ENCODE measurements around the gene KPNA1.

KPNA1 gene

DNA sequence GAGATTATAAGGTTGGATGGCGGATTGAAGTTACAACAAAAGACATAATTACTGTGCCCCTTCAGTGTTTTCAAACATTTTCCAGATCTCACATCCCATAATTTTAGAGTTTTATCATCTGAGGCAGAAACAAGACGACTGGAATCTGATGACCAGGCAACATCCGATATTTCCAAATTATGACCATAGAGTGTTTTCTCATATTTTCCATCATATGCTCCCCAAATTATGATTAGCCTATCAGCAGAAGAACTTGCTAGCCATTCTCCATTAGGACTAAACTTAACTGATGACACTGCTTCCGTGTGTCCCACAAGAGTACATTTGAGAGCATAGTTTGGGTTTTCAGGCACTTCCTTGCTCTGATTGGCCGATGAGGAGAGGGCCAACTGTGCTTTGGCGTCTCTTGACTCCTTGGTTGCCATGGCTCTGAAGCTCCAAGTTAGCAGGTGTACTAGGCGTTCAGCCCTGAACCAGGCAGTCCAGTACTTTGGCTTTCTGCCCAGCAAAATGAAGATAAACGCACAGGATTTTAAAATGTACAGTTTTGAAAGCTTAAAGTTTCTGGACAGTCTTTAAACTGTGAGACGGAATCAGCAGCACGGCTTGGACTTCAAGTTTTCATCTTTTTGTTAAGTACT, 99.5 kb downstream of the KPNA1 start:
- peak; percentile 20 for DNase-seq (ENCODE audit: low read depth)

DNA sequence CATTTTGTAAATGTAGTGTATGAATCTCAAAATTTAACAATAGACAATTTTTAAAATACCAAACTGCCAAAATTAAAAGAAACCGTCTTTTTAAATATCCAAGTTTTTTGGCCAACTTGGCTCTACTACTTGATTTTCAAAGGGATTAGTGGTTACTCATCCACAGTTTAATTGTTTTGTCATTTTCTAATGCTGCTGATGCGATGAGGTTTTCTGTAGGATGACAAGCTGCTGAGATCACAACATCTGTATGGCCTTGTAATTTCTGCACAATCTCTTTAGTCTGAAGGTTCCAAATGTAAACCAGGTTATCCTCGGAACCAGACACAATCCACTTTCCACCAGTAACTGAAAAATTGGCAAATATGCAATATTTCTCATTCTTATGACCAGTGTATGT, 100.3 kb downstream of the KPNA1 start:
- DNase-seq (ENCODE audit: low read depth) = no peak

DNA sequence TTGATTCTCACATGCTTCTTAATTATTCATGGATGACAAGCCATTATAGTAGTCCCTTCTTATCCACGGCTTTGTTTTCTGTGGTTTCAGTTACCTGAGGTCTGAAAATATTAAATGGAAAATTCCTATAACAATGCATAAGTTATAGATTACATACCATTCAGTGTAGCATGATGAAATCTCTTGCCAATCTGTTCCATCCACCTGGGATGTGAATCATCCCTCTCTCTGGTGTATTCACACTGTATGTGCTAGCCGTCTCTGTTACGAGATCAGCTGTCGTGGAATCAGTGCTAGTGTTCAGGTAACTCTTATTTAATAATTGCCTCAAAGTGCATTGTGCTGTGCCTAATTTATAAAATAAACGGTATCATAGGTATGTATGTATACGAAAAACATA, 104.1 kb downstream of the KPNA1 start:
- DNase-seq (ENCODE audit: low read depth) = no peak

DNA sequence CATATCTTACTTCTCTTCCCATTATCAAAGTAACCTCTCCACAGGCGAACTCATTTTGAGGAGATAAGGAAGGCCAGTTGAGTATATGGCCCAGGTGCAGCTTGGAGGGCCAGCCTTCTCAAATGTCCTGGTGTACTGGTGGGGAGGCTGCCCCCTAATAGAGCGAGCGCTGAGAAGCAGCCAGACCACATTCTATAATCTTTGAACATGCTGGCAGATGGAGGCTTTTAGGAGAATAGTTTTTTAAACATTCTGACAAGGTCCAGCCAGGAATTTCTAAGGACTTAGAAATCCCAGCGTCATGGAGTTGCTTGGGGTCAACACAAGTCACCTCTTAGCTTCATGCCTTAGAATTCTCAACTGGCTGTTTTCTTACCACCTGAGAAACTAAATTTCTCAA, 104.6 kb downstream of the KPNA1 start:
- DNase-seq (ENCODE audit: low read depth) = no peak

DNA sequence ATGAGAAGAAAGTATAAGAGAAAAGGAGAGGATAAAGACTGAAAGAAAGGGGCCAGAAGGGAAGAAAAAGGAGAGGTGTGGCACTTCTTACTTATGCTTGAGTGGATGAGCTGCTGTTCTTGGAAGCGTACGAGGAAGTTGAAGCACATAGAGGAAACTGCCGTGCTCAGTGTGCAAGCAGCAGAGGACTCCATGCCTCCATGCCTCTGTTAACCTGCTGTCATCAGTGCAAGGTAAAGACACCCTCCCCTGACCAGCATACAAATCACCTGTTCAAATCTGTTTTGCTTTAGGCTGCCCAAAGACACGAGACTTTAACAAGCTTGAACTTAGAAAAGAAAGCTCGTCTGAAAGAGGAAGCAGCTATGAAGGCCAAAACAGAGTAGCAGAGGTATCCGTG, 105.3 kb downstream of the KPNA1 start:
- no peak for DNase-seq (ENCODE audit: low read depth)

DNA sequence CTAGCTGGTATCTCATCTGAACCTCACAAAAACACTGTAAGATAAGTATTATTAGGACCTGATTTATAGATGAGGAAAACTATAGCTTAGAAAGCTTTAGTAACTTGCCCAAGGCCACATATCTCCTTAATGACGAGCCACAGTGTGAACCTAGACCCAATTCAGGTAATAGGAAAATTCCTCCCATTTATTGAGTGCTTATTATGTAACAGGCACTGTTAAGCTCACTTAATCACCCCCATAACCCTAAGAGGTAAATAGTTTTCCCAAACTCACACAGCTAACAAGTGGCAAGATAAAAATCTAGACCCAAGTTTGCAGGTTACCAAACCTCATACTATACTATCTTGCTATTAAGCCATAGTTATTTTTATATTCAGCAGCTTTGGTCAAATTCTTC, 106.8 kb downstream of the KPNA1 start:
- DNase-seq (ENCODE audit: low read depth) = no peak

DNA sequence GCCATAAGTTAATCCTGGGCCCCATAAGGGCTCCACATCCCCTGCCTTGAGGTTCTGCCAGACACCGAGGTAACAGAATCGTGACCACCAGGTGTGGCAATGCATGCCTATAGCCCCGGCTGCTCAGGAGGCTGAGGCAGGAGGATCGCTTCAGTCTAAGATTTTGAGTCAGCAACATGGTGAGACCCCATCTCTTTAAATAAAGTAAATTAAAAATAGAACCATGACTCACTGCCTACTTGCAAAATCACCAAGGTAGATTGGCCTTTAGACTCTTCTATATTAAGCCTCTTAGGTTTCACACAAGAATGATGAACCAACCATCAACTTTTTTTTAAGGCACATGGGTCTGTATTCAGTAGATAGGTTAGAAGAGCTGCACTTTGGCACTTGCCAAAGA, 108.5 kb downstream of the KPNA1 start:
- DNase-seq (ENCODE audit: low read depth) = no peak

DNA sequence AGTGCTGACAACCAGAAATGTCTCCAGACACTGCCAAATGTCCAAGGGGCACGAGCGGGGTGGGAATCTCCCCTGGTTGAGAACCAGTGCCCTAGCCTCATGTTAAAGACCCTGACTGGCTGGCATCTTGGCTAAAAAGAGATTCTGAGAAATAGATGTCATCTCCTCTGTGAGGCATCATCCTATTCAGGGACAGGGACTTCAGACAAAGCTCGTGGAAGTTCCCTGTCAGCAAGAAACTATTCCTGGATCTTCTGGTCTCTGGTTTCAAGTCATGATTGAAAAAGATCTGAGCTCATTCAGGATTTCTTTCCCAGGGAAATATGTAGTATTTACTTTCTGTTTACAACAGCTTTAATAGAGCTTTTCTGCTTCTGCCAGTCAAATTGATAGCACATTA, 109.7 kb downstream of the KPNA1 start:
- no peak for DNase-seq (ENCODE audit: low read depth)

DNA sequence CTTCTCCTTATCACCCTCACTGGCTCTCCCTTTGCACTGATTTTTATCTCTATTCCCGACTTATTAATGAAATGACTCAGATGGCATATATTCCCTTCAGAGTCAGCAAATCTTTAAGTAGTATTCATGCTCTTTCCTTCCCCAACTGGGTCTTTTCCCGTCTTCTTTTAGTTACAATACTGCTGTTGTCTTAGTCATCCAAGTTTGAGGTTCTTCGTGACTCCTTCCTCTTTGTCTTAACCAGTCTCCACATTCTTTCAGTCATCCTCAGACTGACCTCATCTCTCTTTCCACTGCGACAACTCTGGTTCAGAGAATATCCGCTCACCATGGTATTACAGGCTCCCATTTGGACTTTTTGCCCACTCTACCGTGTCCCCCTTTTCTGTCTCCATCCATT, 111.2 kb downstream of the KPNA1 start:
- no peak for DNase-seq (ENCODE audit: low read depth)

DNA sequence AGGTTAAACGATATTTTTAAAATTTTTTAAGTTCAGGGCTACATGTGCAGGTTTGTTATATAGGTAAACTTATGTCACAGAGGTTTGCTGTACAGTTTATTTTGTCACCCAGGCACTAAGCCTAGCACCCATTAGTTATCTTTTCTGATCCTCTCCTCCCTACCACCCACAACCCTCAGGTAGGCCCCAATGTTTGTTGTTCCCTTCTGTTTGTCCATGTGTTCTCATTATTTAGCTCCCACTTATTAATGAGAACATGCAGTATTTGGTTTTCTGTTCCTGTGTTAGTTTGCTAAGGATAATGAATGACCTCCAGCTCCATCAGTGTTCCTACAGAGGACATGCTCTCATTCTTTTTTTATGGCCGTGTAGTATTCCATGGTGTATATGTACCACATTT, 115.8 kb downstream of the KPNA1 start:
- no peak for DNase-seq (ENCODE audit: low read depth)

DNA sequence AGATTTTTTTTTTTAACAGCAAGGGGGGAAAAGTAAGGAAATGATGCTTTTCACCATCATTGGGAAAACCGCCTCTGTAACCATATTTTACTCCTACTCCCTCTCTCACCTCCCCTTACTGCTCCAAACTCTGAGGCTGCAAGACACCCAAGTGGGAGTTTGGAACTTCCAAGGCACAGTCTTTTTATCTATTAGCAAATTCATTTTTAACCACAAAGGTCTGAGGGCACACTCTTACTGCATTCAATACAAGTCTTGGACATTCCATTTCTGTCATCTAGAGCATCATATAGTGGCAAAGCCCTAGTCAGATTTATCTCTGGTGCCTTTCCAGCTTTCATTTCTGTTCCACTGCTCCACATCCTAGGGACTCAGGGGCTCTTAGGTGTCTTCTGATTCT, 117.5 kb downstream of the KPNA1 start:
- no peak for DNase-seq (ENCODE audit: low read depth)

DNA sequence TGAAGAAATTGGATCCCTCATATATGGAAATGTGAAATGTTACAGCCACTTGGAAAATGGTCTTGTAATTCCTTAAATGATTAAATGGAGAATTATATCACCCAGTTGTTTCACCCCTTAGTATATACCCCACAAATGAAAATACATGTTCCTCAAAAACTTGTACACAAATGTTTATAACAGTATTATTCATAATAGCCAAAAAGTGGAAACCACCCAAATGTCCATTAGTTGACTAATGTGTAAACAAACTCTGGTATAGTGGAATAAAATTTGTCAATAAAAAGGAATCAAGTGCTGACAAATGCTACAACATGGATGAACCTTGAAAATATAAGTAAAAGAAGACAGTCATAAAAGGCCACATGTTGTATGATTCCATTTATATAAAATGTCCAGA, 118.2 kb downstream of the KPNA1 start:
- DNase-seq (ENCODE audit: low read depth) = no peak

DNA sequence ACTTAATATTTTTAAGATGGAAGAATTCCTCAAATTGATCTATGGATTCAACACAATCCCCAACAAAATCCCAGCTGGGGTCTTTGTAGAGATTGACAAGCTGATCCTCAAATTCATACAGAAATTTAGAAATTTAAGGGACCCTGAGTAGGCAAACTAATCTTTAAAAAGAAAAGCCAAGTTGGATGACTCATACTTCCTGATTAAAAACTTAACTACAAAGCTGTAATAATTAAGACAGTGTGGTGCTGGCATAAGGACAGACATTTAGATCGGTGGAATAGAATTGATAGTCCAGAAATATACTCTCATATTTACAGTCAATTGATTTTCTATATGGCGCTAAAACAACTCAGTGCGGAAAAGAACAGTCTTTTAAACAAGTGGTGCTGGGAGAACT, 119.2 kb downstream of the KPNA1 start:
- DNase-seq (ENCODE audit: low read depth) = no peak

DNA sequence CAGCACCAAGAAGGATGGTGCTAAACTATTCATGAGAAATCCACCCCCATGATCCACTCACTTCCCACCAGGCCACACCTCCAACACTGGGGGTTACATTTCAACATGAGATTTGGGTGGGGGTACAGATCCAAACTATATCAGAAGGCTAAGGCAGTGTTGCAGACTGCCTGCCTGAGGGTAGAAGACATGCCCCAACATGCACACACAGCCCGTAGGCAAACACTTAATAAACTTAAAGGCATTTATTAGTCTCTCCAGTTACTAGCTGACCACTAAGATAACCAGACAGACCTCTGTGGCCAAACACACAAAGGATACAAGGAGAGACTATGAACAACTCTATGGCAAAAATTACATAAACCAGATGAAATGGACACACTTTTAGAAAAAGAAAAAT, 120.6 kb downstream of the KPNA1 start:
- no peak for DNase-seq (ENCODE audit: low read depth)

DNA sequence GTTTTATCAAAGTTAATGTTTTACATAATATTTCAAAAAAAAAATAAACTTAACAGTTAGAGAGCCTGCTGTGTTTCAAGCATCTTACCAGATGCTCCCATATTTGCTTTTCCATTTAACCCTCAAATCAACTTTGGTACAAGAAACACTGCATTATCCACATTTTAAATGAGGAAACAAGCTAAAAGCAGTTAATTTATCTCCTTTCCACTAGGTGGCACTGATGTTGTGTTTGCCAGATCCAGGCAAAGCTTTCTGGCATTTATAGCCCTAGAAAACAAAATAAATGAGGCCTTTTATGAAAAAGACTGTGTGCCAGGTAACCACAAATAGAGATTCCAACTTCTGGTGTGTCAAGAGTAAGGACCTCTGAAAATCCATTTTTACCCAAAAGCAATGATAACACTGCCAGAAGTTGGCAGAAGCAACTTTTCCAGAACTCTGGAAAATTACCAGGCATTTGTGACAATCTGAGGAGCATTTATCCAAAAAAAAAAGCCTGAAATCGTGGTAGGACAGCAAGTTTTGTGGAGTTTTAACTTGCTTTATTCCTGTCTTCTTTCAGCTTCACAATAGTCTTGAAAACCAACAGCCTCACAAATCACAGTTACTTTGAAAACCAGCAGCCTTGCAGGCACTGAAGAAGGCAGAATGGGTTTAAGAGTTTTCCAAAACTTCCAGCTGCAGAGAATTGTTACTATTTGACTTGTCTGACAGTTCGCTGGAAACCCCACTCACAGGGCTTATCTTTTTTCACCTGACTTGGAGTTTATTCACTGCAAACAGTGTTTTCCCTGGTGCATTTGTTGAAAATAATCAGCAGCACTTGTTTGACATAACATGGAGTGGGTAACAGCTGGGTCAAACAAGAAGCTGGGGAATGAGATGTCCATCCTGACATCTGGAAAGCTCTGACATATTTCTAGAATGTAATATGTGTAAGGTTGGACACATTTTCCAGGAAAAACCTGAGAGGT, 121.6 kb downstream of the KPNA1 start:
- peak; percentile 52 for DNase-seq (ENCODE audit: low read depth)

DNA sequence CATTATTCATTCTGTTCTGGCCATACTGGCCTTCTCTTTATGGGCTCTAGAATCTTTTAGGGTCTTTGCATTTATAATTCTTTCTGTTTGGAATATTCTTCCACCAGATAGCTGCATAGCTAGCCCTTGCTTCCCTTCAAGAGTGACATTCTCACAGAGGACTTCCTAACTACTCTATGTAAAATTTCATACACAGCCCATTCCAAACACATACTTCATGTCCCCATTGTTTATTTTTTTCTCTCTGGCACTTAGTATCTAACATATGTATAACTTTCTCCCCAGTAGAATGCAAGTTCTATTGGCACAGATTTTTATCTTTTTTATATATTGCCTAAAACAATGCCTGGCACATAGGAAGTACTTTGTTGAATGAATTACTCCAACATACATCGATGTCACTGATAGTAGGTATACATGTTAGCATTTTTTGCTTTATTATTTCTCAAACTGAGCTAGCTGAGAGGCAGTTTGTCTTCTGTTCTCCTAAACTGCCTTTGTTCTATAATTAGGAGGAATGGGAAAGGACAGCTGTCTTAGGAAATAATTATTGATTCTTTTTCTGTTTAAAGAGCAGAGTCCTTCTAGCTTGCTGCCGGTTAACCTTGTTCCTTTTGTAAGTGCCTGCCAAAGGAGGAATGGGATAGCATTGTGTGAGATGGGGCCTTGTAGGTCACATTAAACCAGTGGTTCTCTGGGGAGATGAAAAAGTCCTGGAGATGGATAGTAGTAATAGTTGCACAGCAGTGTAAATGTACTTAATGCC, 122.9 kb downstream of the KPNA1 start:
- DNase-seq (ENCODE audit: low read depth) = no peak

DNA sequence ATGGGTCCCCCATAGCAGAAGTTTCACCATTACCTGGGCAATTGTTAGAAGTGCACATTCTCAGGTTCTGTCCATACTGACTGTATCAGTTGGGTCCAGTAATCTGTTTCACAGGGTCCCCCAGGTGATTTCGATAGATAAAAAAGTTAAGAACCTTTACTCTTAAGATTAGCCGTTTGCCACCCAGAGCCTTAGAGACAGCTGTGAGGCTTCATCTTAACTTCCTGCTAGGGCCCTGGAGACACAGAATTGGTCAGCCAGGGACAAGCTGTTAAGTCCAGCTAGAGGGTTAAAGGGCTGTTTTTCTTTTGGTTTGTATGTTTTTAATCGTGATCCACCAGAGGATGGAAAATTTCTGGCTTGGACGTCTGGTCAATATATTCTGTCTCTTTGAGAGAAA, 124.1 kb downstream of the KPNA1 start:
- no peak for DNase-seq (ENCODE audit: low read depth)

DNA sequence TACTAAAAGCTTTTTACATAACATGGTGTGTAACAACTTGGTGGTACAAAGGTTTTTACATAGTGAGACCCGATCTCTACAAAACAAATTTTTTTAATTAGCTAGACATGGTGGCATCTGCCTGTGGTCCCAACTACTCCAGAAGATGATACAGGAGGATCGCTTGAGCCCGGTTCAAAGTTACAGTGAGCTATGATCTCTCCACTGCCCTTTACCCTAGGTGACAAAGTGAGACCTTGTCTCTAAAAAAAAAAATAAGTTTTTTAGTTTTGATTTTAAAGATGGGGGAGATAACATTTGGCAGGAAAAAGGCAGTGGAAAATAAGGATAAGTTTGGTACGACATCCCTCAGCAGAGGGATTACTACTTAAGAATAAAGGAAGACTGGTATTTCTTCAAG, 124.8 kb downstream of the KPNA1 start:
- DNase-seq (ENCODE audit: low read depth) = no peak

DNA sequence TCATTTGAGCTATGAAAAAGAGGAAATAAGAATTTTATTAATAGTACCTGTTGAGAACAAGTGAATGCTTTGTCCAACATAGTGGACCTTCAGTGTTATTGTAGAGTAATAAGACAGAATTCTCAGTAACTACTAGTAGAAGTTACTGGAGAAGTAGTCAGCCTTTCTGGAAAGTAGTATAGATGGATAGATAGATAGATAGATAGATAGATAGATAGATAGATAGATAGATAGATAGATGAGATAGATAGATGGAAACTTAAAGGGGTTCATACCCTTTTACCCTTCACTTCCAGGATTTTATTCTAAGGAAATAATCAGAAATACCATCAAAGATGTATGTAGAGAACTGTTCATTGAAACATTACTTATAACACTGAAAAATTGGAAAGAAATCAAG, 125.5 kb downstream of the KPNA1 start:
- DNase-seq (ENCODE audit: low read depth) = no peak

DNA sequence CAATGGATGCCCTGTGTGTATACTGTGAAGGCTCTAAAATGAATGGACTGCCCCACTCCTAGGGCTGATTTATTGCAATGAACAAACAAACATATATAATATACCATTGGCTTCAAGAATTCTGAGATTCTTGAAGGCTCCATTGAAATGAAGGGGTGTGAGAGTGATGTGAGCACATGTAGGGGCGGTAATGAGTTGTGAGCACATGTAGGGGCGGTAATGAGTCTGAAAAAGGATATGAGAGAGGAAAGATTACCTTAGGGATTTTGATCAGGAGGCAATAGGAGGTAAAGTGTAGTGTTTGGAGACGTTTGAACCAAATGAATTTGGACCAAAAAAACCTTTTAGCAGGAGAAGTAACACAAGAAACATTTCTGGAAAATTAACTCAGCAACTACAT, 127.0 kb downstream of the KPNA1 start:
- DNase-seq (ENCODE audit: low read depth) = no peak

DNA sequence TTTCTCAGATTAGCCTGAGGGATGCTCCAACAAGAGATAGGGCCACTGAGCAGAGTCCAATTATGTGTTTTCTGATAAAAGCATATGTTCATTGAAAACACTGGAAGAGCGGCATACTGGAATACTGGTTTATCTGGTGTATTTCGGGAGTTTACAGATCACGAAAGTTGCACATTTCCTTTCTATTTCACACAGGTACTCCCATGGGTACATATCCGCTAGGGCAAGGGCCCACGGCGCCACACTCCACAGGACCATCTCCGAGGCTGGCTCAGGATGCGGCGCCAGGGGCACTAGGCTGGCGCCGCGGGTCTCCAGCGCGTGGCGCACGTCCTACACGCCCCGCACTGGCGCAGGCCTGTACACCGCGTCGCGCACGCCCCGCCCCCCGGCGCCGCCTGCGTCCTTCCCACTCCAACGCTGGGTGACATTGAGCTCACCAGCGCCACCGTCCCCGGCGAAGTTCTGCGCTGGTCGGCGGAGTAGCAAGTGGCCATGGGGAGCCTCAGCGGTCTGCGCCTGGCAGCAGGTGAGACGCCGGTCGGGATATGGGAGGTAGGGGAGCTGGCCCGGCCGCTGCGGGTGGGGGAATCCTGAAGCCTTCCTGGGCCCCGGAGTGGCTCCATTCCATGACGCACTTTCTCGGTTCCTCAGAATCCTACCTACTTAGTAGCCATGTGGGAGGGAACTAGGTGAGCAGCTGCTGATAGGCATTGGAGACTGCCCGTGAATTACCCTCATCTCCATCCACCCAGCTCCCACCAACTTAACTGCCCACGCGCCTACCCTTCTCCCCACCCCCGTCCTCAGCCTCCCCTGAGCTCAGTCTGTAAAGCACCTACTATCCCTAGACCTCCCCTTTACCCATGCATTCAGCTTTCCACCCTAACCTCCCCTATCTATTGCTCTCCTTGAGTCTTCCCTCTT, 130.7 kb downstream of the KPNA1 start, which contains the start of gene FAM162A:
FAM162A (plus strand) TSS at position 412 of the 927 bp plus-strand sequence; CDS start at position 496, 84 bp downstream.
- DNase-seq (ENCODE audit: low read depth) = peak; percentile 88
